Measurements from ENCODE around the gene CHRDL2.
"Not testable (repeated sequence)": the region's sequence is repeated elsewhere in the genome, so short reads cannot be mapped to it uniquely, and the experiment has no call there.

CHRDL2 gene

GRCh38 chr11:74670171-74670570, 61.1 kb downstream of the CHRDL2 start:
- no peak for DNase-seq (ENCODE audit: low read depth in 2 of 2)

- no peak for DNase-seq (ENCODE audit: low read depth in 2 of 2)
Observed at GRCh38 chr11:74669211-74670160, 61.7 kb downstream of the CHRDL2 start.

DNA sequence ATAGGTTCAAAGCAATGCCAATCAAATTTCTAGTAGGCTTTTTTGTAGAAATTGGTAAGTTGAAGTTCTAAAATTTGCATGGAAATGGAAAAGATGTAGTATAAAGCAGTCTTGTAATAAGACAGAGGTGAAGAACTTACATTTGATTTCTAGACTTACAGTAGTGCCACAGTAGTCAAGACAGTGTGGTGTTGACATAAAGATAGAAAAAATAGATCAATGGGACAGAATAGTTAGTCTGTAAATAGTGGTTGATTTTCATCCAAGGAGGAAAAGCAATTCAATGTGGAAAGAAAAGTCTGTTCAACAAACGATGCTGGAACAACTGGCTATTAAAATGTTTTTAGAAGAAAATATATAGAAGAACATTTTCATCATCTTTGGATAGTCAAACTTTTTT, 67.9 kb downstream of the CHRDL2 start:
- DNase-seq (ENCODE audit: low read depth in 2 of 2), result no peak

- DNase-seq (ENCODE audit: low read depth in 2 of 2), result no peak
Observed at GRCh38 chr11:74662487-74663103, 68.6 kb downstream of the CHRDL2 start.

- not testable (repeated sequence) for DNase-seq (ENCODE audit: low read depth in 2 of 2)
Observed at GRCh38 chr11:74659124-74659523, 72.1 kb downstream of the CHRDL2 start.

- DNase-seq (ENCODE audit: low read depth in 2 of 2), result no peak
Observed at GRCh38 chr11:74654976-74655375, 76.2 kb downstream of the CHRDL2 start.

DNA sequence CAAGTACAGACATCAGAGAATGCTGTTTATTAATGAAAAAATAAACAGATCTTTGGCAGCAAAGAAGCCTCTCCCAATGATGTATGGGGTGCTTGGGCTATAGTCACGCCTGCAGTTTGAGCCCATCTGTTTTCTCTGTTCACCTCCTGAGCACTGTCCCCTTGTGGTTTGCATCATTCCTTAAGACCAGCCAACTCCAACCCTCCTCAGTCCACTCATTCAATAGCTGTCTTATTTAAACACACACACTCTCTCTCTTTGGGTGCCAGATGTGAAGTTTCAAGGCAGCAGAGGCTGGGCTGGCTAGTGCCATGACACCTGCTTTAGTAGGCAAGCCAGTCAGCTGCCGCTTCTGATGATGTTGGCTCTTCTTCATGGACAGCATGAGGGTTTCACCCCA, 80.7 kb downstream of the CHRDL2 start:
- no peak for DNase-seq (ENCODE audit: low read depth in 2 of 2)

DNA sequence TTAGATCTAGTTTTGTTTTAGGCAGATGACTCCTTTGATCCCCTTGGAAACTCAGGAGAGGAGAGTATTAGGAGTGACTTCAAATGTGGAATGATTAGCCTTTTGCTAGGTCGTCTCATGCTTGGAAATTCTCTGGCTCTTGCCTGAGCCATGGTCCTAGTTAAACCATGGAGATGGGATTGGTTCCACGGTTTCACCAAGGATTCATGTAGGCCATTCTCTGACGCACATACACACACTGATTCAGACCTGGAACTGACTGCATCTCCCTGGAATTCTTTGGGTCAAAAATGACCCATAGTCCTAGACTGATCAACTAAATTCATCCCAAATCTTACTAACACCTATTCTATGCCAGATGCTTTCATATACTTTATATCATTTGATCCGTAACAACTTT, 82.3 kb downstream of the CHRDL2 start:
- DNase-seq (ENCODE audit: low read depth in 2 of 2), result no peak

DNA sequence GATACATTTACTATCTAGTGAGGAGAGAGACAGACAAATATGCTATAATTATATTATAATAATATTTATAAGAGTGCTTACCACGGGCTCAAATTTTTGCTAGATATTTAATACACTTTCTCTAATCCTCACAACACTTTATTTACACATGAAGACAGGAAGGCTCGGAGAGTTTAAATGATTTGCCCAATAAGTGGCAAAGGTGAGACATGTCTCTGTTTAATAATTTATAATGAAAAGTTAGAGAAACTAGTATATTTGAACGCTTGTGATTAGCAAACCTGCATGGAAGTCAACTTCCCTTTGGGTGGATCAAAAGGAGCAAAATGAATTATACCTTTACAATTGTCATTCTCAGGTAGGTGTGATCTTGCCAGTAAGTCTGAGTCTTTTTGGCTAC, 83.4 kb downstream of the CHRDL2 start:
- DNase-seq (ENCODE audit: low read depth in 2 of 2), result no peak

DNA sequence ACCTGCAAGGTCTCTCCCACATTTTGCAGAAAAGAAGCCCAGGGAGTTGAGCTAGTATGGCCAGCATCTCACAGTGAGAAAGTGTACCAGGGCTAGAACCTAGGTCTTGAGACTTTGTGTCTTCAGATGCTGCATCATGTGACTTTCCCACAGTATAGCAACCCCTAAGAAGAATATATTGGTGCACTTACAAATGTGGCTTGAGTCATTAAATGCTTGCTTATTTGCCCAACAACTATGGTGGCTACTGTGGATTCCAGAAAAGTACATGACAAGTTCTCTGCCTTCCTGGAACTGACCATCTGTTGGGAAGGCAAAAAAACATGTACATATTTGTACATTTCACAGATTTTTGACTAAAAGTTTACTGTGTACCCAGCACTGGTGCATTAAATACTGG, 83.8 kb downstream of the CHRDL2 start:
- DNase-seq (ENCODE audit: low read depth in 2 of 2), result no peak

- no peak for DNase-seq (ENCODE audit: low read depth in 2 of 2)
Observed at GRCh38 chr11:74646954-74647353, 84.3 kb downstream of the CHRDL2 start.

Data from fibroblast of skin of left quadriceps (primary cell).